GM23338 (cell line): Measurements from ENCODE around the gene SARDH. TPM values are rescaled to one million over a fixed set of nuclear protein-coding genes. Genes with fewer than 3 reads are reported as not detected.

ENCODE experiments used
- ATAC-seq: fragments of 200-7000 bp; cut with Tn5 transposase; 3 replicates; pipeline ENCODE4 v1.9.1; 2020
- DNase-seq: peaks from one replicate; pipeline ENCODE4 v3.0.0-alpha.2; 2015; ENCODE audit warnings: low spot score
- H2AFZ ChIP-seq: fragments of 200-600 bp; sonication (generic); 2 replicates; pipeline ENCODE4 v1.8.0; 2016; ENCODE audit warnings: antibody characterized with exemption, mild to moderate bottlenecking, moderate library complexity
- H3F3A ChIP-seq: fragments of 200-600 bp; sonication (generic); replicated peaks from 2 replicates; pipeline ENCODE4 v1.8.0; 2017; ENCODE audit warnings: antibody characterized with exemption, mixed run types, low read depth
- H3K27ac ChIP-seq: fragments of 200-600 bp; sonication (generic); 2 replicates; pipeline ENCODE4 v1.6.1; 2016; ENCODE audit warnings: low read depth
- H3K27me3 ChIP-seq: fragments of 200-600 bp; sonication (generic); 2 replicates; pipeline ENCODE4 v1.8.0; 2016; ENCODE audit warnings: mild to moderate bottlenecking, mixed run types, moderate library complexity; ENCODE audit not compliant: insufficient read depth
- H3K36me3 ChIP-seq: fragments of 200-600 bp; sonication (generic); 2 replicates; pipeline ENCODE4 v1.8.0; 2016; ENCODE audit warnings: mild to moderate bottlenecking; ENCODE audit not compliant: insufficient read depth
- H3K4me1 ChIP-seq: fragments of 200-600 bp; sonication (generic); 2 replicates; pipeline ENCODE4 v1.8.0; 2016; ENCODE audit warnings: mild to moderate bottlenecking, moderate library complexity; ENCODE audit not compliant: insufficient read depth
- H3K4me2 ChIP-seq: fragments of 200-600 bp; sonication (generic); 2 replicates; pipeline ENCODE4 v1.7.1; 2017; ENCODE audit warnings: mixed run types
- H3K4me3 ChIP-seq: fragments of 200-600 bp; sonication (generic); 2 replicates; pipeline ENCODE4 v1.6.1; 2016; ENCODE audit warnings: mixed run types
- H3K79me2 ChIP-seq: fragments of 200-600 bp; sonication (generic); replicated peaks from 2 replicates; pipeline ENCODE4 v1.8.0; 2017; ENCODE audit warnings: mild to moderate bottlenecking; ENCODE audit not compliant: insufficient read depth
- H3K9me2 ChIP-seq: fragments of 200-600 bp; sonication (generic); 2 replicates; pipeline ENCODE4 v1.8.0; 2017; ENCODE audit not compliant: insufficient read depth
- H4K20me1 ChIP-seq: fragments of 200-600 bp; sonication (generic); replicated peaks from 2 replicates; pipeline ENCODE4 v1.8.0; 2017; ENCODE audit warnings: mild to moderate bottlenecking; ENCODE audit not compliant: insufficient read depth
- H3K27ac Mint-ChIP-seq: 2 replicates; pipeline ENCODE4 v1.8.0; 2020; ENCODE audit warnings: inconsistent platforms, mild to moderate bottlenecking, moderate library complexity, mixed read lengths
- H3K27me3 Mint-ChIP-seq: 3 replicates; pipeline ENCODE4 v1.8.0; 2022; ENCODE audit warnings: low read depth, mild to moderate bottlenecking, moderate library complexity, mixed read lengths, inconsistent platforms; ENCODE audit not compliant: insufficient read depth, poor library complexity
- H3K36me3 Mint-ChIP-seq: 3 replicates; pipeline ENCODE4 v1.8.0; 2021; ENCODE audit warnings: low read depth, mild to moderate bottlenecking, inconsistent platforms, moderate library complexity, mixed read lengths
- H3K4me1 Mint-ChIP-seq: 3 replicates; pipeline ENCODE4 v1.8.0; 2020; ENCODE audit warnings: mild to moderate bottlenecking, inconsistent platforms, mixed read lengths
- H3K4me3 Mint-ChIP-seq: 3 replicates; pipeline ENCODE4 v1.8.0; 2021; ENCODE audit warnings: moderate library complexity, mild to moderate bottlenecking, inconsistent platforms, mixed read lengths
- H3K9me3 Mint-ChIP-seq: 3 replicates; pipeline ENCODE4 v1.8.0; 2020; ENCODE audit warnings: moderate library complexity, mild to moderate bottlenecking, inconsistent platforms, mixed read lengths
- EZH2 ChIP-seq: fragments of 200-600 bp; sonication (generic); IDR thresholded peaks from one replicate; pipeline ENCODE4 v1.8.0; 2017; ENCODE audit warnings: antibody characterized with exemption, mild to moderate bottlenecking, low read depth; ENCODE audit not compliant: unreplicated experiment
- EZH2phosphoT487 ChIP-seq: fragments of 200-600 bp; sonication (generic); IDR thresholded peaks from one replicate; pipeline ENCODE4 v1.8.1; 2018; ENCODE audit warnings: antibody characterized with exemption; ENCODE audit not compliant: unreplicated experiment
- JUNB ChIP-seq: IDR thresholded peaks from one replicate; pipeline ENCODE4 v1.6.1; 2016; ENCODE audit warnings: antibody characterized with exemption; ENCODE audit not compliant: unreplicated experiment
- POLR2AphosphoS5 ChIP-seq: IDR thresholded peaks from 2 replicates; pipeline ENCODE4 v1.6.1; 2016; ENCODE audit warnings: antibody characterized with exemption, low read depth
- REST ChIP-seq: IDR thresholded peaks from one replicate; pipeline ENCODE4 v1.6.1; 2018; ENCODE audit warnings: antibody characterized with exemption; ENCODE audit not compliant: unreplicated experiment
- STAT1 ChIP-seq: IDR thresholded peaks from one replicate; pipeline ENCODE4 v1.6.1; 2016; ENCODE audit warnings: antibody characterized with exemption; ENCODE audit not compliant: unreplicated experiment
- ZNF114 ChIP-seq: fragments of 250-450 bp; sonication (Bioruptor Pico); IDR thresholded peaks from 2 replicates; pipeline ENCODE4 v1.5.0; 2020; ENCODE audit warnings: mild to moderate bottlenecking, moderate library complexity
- ZNF331 ChIP-seq: fragments of 250-450 bp; sonication (Bioruptor Pico); IDR thresholded peaks from 2 replicates; pipeline ENCODE4 v1.5.0; 2020; ENCODE audit warnings: low read depth, mild to moderate bottlenecking, moderate library complexity
- polyA plus RNA-seq: library from polyadenylated mRNA; unstranded; fragments of >200 nt; fragmentation: Nextera tagmentation; extraction: Ambion mirVana; gene quantifications from 2 replicates; pipeline ENCODE4 v1.2.1, GENCODE V29; 2016
- total RNA-seq: library from RNA; depleted of rRNA; stranded (reverse); fragments of >200 nt; shearing (Covaris generic); gene quantifications from 2 replicates; pipeline ENCODE4 v1.2.3, GENCODE V29; 2014
- TF ChIP-seq, protein P1 (sequence below): fragments of 250-450 bp; sonication (Bioruptor Pico); IDR thresholded peaks from 2 replicates; pipeline ENCODE4 v1.5.0; 2020; ENCODE audit warnings: mild to moderate bottlenecking, moderate library complexity
- TF ChIP-seq, protein P2 (sequence below): IDR thresholded peaks from 2 replicates; pipeline ENCODE4 v1.6.1; 2016; ENCODE audit warnings: antibody characterized with exemption

SARDH gene
- total and polyA plus RNA-seq, 2 experiments from 2014 or later, result 2.8 to 10.4 TPM

GRCh38 chr9:133699546-133699945 is 38.6 kb downstream of the SARDH start:
- Mint-ChIP-seq H3K36me3 (no peaks in the 10 kb centered on the region), H3K27me3 (peaks cover 4% of the 10 kb centered on the region), H3K9me3 (no peaks in the 10 kb centered on the region; the same call in 2 of the 3 replicates), H3K4me1 (peaks cover 6% of the 10 kb centered on the region; the same call in 2 of the 3 replicates), H3K27ac (no peak overlapping the region), H3K4me3 (no peak overlapping the region)
- no peaks in the 10 kb centered on the region for H3K79me2 ChIP-seq
- DNase-seq (no peak), ATAC-seq (no peak)
- H3K27me3 ChIP-seq, result no peaks in the 10 kb centered on the region
- H3K36me3 ChIP-seq, result no peaks in the 10 kb centered on the region
- no peak overlapping the region for H2AFZ ChIP-seq
- no peaks in the 10 kb centered on the region for H4K20me1 ChIP-seq
- H3K4me2 ChIP-seq, result no peak overlapping the region
- no peaks in the 10 kb centered on the region for H3F3A ChIP-seq
- no peak overlapping the region for H3K4me3 ChIP-seq
- no peaks in the 10 kb centered on the region for H3K4me1 ChIP-seq
- TF ChIP-seq ZNF331 (CRISPR knock-in tag) (no peak), EZH2 (no peak), POLR2AphosphoS5 (no peak), EZH2phosphoT487 (no peak), ZNF114 (CRISPR knock-in tag) (no peak), STAT1 (no peak), REST (no peak), JUNB (no peak)
- TF ChIP-seq, protein P1, sequence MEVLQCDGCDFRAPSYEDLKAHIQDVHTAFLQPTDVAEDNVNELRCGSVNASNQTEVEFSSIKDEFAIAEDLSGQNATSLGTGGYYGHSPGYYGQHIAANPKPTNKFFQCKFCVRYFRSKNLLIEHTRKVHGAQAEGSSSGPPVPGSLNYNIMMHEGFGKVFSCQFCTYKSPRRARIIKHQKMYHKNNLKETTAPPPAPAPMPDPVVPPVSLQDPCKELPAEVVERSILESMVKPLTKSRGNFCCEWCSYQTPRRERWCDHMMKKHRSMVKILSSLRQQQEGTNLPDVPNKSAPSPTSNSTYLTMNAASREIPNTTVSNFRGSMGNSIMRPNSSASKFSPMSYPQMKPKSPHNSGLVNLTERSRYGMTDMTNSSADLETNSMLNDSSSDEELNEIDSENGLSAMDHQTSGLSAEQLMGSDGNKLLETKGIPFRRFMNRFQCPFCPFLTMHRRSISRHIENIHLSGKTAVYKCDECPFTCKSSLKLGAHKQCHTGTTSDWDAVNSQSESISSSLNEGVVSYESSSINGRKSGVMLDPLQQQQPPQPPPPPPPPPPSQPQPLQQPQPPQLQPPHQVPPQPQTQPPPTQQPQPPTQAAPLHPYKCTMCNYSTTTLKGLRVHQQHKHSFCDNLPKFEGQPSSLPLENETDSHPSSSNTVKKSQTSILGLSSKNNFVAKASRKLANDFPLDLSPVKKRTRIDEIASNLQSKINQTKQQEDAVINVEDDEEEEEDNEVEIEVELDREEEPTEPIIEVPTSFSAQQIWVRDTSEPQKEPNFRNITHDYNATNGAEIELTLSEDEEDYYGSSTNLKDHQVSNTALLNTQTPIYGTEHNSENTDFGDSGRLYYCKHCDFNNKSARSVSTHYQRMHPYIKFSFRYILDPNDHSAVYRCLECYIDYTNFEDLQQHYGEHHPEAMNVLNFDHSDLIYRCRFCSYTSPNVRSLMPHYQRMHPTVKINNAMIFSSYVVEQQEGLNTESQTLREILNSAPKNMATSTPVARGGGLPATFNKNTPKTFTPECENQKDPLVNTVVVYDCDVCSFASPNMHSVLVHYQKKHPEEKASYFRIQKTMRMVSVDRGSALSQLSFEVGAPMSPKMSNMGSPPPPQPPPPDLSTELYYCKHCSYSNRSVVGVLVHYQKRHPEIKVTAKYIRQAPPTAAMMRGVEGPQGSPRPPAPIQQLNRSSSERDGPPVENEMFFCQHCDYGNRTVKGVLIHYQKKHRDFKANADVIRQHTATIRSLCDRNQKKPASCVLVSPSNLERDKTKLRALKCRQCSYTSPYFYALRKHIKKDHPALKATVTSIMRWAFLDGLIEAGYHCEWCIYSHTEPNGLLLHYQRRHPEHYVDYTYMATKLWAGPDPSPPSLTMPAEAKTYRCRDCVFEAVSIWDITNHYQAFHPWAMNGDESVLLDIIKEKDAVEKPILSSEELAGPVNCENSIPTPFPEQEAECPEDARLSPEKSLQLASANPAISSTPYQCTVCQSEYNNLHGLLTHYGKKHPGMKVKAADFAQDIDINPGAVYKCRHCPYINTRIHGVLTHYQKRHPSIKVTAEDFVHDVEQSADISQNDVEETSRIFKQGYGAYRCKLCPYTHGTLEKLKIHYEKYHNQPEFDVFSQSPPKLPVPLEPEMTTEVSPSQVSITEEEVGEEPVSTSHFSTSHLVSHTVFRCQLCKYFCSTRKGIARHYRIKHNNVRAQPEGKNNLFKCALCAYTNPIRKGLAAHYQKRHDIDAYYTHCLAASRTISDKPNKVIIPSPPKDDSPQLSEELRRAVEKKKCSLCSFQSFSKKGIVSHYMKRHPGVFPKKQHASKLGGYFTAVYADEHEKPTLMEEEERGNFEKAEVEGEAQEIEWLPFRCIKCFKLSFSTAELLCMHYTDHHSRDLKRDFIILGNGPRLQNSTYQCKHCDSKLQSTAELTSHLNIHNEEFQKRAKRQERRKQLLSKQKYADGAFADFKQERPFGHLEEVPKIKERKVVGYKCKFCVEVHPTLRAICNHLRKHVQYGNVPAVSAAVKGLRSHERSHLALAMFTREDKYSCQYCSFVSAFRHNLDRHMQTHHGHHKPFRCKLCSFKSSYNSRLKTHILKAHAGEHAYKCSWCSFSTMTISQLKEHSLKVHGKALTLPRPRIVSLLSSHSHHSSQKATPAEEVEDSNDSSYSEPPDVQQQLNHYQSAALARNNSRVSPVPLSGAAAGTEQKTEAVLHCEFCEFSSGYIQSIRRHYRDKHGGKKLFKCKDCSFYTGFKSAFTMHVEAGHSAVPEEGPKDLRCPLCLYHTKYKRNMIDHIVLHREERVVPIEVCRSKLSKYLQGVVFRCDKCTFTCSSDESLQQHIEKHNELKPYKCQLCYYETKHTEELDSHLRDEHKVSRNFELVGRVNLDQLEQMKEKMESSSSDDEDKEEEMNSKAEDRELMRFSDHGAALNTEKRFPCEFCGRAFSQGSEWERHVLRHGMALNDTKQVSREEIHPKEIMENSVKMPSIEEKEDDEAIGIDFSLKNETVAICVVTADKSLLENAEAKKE (CRISPR knock-in tag), result no peak
- TF ChIP-seq, protein P2, sequence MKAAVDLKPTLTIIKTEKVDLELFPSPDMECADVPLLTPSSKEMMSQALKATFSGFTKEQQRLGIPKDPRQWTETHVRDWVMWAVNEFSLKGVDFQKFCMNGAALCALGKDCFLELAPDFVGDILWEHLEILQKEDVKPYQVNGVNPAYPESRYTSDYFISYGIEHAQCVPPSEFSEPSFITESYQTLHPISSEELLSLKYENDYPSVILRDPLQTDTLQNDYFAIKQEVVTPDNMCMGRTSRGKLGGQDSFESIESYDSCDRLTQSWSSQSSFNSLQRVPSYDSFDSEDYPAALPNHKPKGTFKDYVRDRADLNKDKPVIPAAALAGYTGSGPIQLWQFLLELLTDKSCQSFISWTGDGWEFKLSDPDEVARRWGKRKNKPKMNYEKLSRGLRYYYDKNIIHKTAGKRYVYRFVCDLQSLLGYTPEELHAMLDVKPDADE, result no peak
- H3K9me2 ChIP-seq, result no peaks in the 10 kb centered on the region
- no peak overlapping the region for H3K27ac ChIP-seq
